ENCODE measurements around the gene FABP7.

FABP7 gene

DNA sequence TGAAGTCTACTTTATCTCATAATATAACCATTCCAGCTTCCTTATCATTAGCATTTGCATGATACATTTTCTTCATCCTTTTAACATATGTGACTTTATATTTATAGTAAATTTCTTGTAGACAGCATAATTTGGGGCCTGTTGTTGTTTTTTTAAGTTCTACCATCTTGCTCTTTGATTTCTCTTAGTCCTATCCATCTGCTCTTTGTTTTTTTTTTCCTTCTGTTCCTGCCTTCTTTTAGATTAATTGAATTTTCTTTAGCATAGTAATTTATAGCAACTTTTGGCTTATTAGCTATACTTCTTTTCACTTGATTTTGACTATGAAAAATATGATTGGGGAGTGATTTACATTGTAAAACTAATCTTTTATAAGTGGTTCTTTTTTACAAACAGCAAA, 19.2 kb upstream of the FABP7 start:
- DNase-seq = no peak

DNA sequence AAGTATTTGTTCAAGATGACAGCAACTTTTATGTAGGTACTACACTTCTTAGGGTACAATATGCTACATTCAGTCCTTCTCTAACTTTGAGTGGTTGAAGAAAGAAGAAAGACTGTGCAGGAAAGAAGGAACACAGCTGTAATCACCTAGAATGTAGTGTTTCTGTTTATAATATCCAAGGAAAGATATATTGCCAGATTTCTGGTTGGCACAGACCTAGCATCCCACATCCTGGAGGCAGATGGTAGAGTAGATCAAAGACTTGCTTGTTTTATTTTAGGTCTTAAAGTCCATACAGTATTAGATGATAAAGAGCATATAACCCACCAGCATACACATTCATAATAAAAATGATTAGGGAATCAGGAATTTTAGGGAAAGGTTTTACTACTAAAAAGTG, 13.3 kb upstream of the FABP7 start:
- no peak for DNase-seq

- no peak for DNase-seq
Measured at GRCh38 chr6:122770835-122771601, 8.5 kb upstream of the FABP7 start.

GRCh38 chr6:122772724-122773415, 6.6 kb upstream of the FABP7 start:
- DNase-seq = no peak

GRCh38 chr6:122775975-122776374, 3.5 kb upstream of the FABP7 start:
- DNase-seq = no peak

DNA sequence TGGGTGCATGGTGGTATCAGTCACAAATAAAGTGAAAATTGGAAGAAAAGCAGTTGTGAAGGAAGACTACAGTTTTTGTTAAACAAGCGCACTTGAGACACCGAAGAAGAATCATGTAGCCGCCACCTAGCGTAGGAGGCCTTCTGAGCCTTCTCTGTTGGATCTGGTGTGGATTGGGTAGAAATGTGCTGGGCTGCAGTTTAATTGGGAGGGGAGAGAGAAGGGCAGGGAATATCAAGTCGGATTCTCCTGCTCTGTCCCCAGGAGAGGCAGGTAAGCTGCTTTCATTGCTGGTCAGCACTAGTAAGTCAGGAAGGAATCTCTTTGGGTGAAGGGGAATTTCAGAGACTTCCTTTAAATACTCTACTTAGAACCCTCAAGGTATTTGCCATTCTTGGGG, 1.2 kb upstream of the FABP7 start:
- DNase-seq = no peak

DNA sequence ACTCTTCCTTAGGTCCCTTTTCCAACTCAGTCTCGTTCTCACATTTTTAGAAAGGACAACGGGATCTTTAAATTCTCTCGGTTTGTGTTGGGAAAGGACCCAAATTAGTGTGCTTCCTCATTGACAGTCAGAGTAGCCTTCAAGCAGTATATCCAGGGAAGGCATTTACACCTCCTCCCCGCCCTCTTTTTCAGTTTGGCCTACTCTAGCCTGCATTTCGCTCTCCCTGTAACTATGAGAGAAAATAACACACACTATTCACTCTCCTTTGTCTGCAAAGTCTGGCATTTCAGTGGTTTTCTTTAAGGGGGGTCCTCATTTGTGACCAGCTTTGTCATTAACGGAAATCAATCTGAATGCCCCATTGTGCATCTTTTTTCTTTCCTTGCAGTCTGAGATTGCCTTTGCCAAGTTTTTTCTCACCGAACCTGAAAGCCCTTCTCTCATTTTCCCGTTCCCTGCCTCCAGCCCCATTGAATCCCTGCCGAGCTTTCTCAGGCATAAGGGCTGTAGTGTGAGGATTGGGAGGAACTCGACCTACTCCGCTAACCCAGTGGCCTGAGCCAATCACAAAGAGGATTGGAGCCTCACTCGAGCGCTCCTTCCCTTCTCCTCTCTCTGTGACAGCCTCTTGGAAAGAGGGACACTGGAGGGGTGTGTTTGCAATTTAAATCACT, 393 bp upstream of the FABP7 start:
- no peak for DNase-seq

GRCh38 chr6:122780114-122780513, 598 bp downstream of the FABP7 start:
- DNase-seq = no peak

DNA sequence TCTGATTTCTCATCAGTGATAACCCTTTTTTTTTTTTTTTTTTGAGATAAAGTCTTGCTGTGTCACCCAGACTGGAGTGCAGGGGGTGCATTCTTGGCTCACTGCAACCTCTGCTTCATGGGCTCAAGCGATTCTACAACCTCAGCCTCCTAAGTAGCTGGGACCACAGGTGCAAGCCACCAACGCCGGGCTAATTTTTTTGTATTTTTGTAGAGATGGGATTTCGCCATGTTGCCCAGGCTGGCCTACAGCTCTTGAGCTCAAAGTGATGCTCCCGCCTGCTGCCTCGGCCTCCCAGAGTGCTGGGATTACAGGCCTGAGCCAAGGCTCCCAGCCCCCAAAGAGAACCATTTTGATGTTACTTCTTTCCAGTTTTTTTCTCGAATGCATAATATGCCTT, 2.2 kb downstream of the FABP7 start:
- DNase-seq = no peak

DNA sequence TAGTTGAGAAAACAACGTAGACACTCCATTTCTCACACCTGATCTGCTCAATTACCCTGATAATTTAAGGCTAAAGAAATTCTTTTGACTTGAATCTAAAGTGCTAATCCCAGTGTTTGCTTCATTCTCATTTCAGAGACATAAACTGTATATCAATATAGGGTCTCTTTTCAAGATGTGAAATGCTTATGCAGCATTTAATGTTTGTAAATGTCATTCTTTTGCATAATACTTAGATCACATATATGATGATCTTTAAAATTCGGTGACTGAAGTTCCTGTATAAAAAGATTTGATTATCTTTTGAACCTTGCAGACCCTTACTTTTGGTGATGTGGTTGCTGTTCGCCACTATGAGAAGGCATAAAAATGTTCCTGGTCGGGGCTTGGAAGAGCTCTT, 3.9 kb downstream of the FABP7 start:
- no peak for DNase-seq

DNA sequence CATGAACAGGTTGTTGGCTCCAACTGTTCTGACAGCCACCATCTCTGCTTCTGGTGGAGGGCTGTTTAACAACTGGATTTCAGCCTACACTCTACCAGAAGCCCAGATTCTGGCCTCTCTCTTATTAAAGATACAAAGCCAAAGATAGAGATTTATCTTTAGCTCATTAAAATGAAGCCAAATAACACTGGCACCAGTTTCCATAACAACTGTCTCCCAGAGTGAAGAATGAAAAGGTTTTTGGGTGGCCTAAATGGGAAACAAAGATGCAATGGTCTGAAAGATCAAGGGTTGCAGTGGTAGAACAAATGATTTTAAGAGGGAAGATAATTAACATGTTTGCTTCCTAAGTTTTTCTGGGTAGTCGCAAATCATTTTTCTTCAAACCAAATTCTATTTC, 6.4 kb downstream of the FABP7 start:
- DNase-seq = no peak

- DNase-seq = no peak
Measured at GRCh38 chr6:122787721-122788120, 8.2 kb downstream of the FABP7 start.

DNA sequence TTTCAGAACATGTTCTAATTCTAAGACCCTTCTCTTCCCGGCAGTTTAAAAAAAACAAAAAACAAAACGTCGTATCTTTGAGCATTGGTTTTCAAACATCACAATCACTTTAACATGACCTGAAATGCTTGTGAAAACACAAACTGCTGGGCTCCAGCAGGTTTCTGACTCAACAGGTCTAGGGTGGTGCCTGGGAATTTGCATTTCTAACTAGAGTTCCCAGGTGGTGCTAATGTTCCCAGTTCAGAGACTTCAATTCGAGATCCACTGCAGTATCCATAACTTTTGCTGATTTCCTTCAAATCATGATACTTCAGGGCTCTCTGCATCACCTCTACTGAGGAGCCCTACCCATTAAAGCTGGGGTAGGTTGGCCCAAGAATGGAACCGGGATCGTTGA, 8.7 kb downstream of the FABP7 start:
- no peak for DNase-seq

DNA sequence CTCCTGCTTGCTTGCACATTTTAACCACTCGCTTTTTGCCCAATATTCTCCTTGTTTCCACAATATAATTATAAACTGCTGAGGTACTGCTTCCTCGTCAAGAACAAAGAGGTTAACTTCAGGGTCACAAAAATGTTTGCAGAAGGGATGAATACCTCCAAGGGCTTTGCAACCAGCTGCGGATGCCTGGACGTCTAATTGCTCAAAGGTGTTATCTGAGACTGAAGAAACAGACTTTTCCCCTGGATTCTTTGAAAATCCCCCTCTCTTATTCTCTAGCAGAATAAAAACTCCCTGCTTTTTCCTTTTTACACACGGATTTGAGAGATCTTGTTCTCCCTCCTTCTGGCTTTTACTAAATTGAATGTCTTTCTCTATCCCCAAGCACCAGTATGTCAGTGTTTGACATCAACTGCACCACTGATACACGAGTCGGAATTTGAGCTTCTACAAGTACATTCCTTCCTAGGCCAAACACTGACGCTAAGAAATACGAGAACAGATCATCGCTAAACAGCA, 9.2 kb downstream of the FABP7 start:
- DNase-seq = no peak

- no peak for DNase-seq
Measured at GRCh38 chr6:122789182-122790027, 9.9 kb downstream of the FABP7 start, which contains the start of gene SMPDL3A. Gene SMPDL3A, plus strand, starts transcription at chr6:122789258. Its CDS starts 89 bp downstream, at chr6:122789347.

- no peak for DNase-seq
Measured at GRCh38 chr6:122790028-122790422, 10.5 kb downstream of the FABP7 start.

- no peak for DNase-seq
Measured at GRCh38 chr6:122790423-122791309, 11.2 kb downstream of the FABP7 start.

- no peak for DNase-seq
Measured at GRCh38 chr6:122791310-122791679, 11.8 kb downstream of the FABP7 start.

GRCh38 chr6:122792766-122793165, 13.2 kb downstream of the FABP7 start:
- no peak for DNase-seq

- no peak for DNase-seq
Measured at GRCh38 chr6:122797537-122797936, 18.0 kb downstream of the FABP7 start.

GRCh38 chr6:122798099-122798641, 18.7 kb downstream of the FABP7 start:
- DNase-seq = no peak

Data from stimulated activated naive CD4-positive, alpha-beta T cell (primary cell).